ENCODE measurements around the gene RRAS. TPM values are rescaled to one million over a fixed set of nuclear protein-coding genes. Genes with fewer than 3 reads are reported as not detected.
"Not testable (repeated sequence)": the region's sequence is repeated elsewhere in the genome, so short reads cannot be mapped to it uniquely, and the experiment has no call there.

The RRAS gene
- total RNA-seq, 4 donors from 2014 or later: 12.4 to 26.2 (median 24.2) TPM

DNA sequence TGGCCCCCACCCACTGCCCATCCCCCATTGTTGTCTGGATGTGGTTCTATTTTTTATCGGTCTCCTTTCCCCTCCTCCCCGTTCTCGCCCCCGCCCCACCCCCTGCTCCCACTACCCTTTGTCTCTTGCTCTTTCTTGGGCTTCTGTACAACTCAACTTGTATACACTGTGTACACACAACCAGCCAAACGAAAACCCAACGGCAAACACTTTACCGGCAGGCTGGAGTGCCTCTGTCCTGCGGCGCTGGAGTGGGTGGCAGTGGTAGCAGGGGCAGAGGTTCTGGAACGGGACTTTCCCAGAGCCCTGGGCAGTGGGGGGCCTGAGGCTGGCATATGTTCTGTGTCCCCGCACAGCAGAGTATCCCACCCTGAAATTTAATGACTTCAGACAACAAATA is 13.7 kb downstream of the RRAS start:
- no peaks in the 10 kb centered on the region for H3K27me3 ChIP-seq
- in situ Hi-C loops (cut with MboI; ENCODE audit: low sequenced_read_pairs in 4 of 4): no loop called here
- H3K27ac ChIP-seq: no peak overlapping the region
- peaks cover 0 to 17% of the 10 kb centered on the region in 2 donors for H3K36me3 ChIP-seq
- H3K4me3 ChIP-seq: no peak overlapping the region
- TF ChIP-seq, protein P1, sequence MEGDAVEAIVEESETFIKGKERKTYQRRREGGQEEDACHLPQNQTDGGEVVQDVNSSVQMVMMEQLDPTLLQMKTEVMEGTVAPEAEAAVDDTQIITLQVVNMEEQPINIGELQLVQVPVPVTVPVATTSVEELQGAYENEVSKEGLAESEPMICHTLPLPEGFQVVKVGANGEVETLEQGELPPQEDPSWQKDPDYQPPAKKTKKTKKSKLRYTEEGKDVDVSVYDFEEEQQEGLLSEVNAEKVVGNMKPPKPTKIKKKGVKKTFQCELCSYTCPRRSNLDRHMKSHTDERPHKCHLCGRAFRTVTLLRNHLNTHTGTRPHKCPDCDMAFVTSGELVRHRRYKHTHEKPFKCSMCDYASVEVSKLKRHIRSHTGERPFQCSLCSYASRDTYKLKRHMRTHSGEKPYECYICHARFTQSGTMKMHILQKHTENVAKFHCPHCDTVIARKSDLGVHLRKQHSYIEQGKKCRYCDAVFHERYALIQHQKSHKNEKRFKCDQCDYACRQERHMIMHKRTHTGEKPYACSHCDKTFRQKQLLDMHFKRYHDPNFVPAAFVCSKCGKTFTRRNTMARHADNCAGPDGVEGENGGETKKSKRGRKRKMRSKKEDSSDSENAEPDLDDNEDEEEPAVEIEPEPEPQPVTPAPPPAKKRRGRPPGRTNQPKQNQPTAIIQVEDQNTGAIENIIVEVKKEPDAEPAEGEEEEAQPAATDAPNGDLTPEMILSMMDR (IDR thresholded peaks at IDR 0.05 in 4 of 5, conservative IDR thresholded peaks at IDR 0.05 in 1 of 5): no peak
- TF ChIP-seq POLR2A (IDR thresholded peaks at IDR 0.05): no peak
- no peaks in the 10 kb centered on the region for H3K9me3 ChIP-seq
- ATAC-seq (no peak), DNase-seq (no peak)
- intact Hi-C loops (cut with DNase I; ENCODE audit: low total_unique reads): no loop called here
- peaks cover 3 to 7% of the 10 kb centered on the region in 2 donors for H3K4me1 ChIP-seq

DNA sequence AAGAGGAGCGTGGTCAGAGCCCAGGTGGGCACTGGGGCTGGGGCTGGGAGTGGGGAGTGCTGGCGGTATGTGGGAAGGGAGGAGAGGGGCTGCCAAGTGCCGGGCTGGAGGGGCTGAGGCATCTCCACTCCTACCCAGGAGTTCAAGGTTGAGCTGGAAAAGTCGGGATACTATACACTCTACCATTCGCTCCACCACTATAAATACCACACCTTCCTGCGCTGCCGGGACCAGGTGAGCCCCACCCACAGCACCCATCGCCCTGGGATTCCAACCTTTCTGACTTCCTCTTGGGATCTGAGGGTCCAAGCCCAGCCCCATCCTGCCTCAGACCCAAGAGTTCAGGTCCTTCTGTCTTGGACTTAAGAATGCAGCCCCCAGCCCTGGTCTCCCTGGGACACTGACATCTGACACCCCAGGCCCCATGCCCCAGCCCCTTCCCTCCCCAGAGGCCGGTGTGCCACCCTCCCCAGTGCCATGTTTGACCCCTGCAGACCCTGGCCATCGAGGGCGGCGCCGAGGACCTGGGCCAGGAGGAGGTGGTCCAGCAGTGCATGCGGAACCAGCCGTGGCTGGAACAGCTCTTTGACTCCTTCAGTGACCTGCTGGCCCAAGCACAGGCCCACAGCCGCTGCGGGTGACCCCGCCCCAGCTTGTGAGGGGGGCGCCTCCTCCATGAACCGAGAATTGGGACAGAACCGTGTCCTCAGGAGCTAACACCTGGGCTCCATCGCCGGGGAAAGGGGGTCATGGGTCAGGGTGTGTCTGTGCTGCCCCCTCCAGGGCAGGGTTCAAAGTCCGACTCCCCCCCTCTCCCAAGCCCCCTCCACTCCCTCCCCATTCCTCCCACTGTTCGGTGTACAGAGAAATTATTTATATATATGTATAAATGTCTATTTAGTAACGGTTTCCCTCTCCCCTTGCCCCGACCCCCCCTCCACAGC is 14.7 kb downstream of the RRAS start:
- Histone ChIP-seq H3K27ac (no peak overlapping the region), H3K4me1 (no peaks in the 10 kb centered on the region), H3K36me3 (peaks cover 0 to 18% of the 10 kb centered on the region in 2 donors), H3K4me3 (no peak overlapping the region), H3K9me3 (no peaks in the 10 kb centered on the region), H3K27me3 (no peaks in the 10 kb centered on the region)
- in situ Hi-C loops (cut with MboI; ENCODE audit: low sequenced_read_pairs in 4 of 4): no loop called here
- no peak for TF ChIP-seq POLR2A (IDR thresholded peaks at IDR 0.05)
- TF ChIP-seq, protein P1 (IDR thresholded peaks at IDR 0.05 in 4 of 5, conservative IDR thresholded peaks at IDR 0.05 in 1 of 5): no peak
- DNase-seq (no peak), ATAC-seq (no peak)
- intact Hi-C loops (cut with DNase I; ENCODE audit: low total_unique reads): no loop called here

GRCh38 chr19:49617860-49618259 is 22.1 kb downstream of the RRAS start:
- intact Hi-C loops (cut with DNase I; ENCODE audit: low total_unique reads); H3K4me1 ChIP-seq; H3K27ac ChIP-seq; H3K27me3 ChIP-seq; H3K4me3 ChIP-seq; DNase-seq; H3K9me3 ChIP-seq; in situ Hi-C loops (cut with MboI; ENCODE audit: low sequenced_read_pairs in 4 of 4); ATAC-seq: not testable (repeated sequence)
- peaks cover 0 to 38% of the 10 kb centered on the region in 2 donors for H3K36me3 ChIP-seq

GRCh38 chr19:49616945-49617344 is 23.0 kb downstream of the RRAS start:
- H3K4me1 ChIP-seq: no peaks in the 10 kb centered on the region
- TF ChIP-seq, protein P1 (IDR thresholded peaks at IDR 0.05 in 4 of 5, conservative IDR thresholded peaks at IDR 0.05 in 1 of 5): no peak
- no peak for TF ChIP-seq POLR2A (IDR thresholded peaks at IDR 0.05)
- DNase-seq (no peak), ATAC-seq (no peak)
- in situ Hi-C loops (cut with MboI; ENCODE audit: low sequenced_read_pairs in 4 of 4) (no loop called here), intact Hi-C loops (cut with DNase I; ENCODE audit: low total_unique reads) (no loop called here)
- H3K27me3 ChIP-seq: no peaks in the 10 kb centered on the region
- no peaks in the 10 kb centered on the region for H3K9me3 ChIP-seq
- H3K4me3 ChIP-seq: no peak overlapping the region
- no peak overlapping the region for H3K27ac ChIP-seq
- H3K36me3 ChIP-seq: peaks cover 0 to 36% of the 10 kb centered on the region in 2 donors

- H3K36me3 ChIP-seq: peaks cover 0 to 32% of the 10 kb centered on the region in 2 donors
- no peak overlapping the region for H3K4me3 ChIP-seq
- in situ Hi-C loops (cut with MboI; ENCODE audit: low sequenced_read_pairs in 4 of 4): no loop called here
- DNase-seq (no peak), ATAC-seq (no peak)
- H3K27me3 ChIP-seq: no peaks in the 10 kb centered on the region
- H3K9me3 ChIP-seq: no peaks in the 10 kb centered on the region
- H3K4me1 ChIP-seq: no peaks in the 10 kb centered on the region
- intact Hi-C loops (cut with DNase I; ENCODE audit: low total_unique reads): no loop called here
- no peak for TF ChIP-seq POLR2A (IDR thresholded peaks at IDR 0.05)
- TF ChIP-seq, protein P1 (IDR thresholded peaks at IDR 0.05 in 4 of 5, conservative IDR thresholded peaks at IDR 0.05 in 1 of 5): no peak
- no peak overlapping the region for H3K27ac ChIP-seq
Observed at GRCh38 chr19:49616532-49616931, 23.4 kb downstream of the RRAS start.
